GM19023 (cell line): ENCODE results near the gene SET.

Experiments
- ATAC-seq: cut with Tn5 transposase; IDR thresholded peaks from one replicate; pipeline ENCODE4 v1.9.1; 2021; ENCODE audit warnings: mild to moderate bottlenecking, moderate library complexity; ENCODE audit not compliant: unreplicated experiment

Gene SET

GRCh38 chr9:128728298-128728697 is 39.3 kb downstream of the SET start:
- ATAC-seq, result no peak

GRCh38 chr9:128729302-128729701 is 40.3 kb downstream of the SET start:
- ATAC-seq, result no peak

GRCh38 chr9:128729766-128730517 is 40.9 kb downstream of the SET start:
- no peak for ATAC-seq

- ATAC-seq, result no peak
These were observed 42.1 kb downstream of the SET start for GRCh38 chr9:128731093-128731492.

- ATAC-seq, result no peak
These were observed 42.7 kb downstream of the SET start for GRCh38 chr9:128731691-128732090.

GRCh38 chr9:128732576-128732975 is 43.6 kb downstream of the SET start:
- no peak for ATAC-seq

GRCh38 chr9:128733256-128733655 is 44.2 kb downstream of the SET start:
- no peak for ATAC-seq

GRCh38 chr9:128735373-128735772 is 46.4 kb downstream of the SET start:
- no peak for ATAC-seq

GRCh38 chr9:128742401-128742800 is 53.4 kb downstream of the SET start:
- ATAC-seq, result no peak

- ATAC-seq, result no peak
These were observed 54.4 kb downstream of the SET start for GRCh38 chr9:128743421-128743820.
